HEK293 (cell line): Measurements from ENCODE around the gene TSKU.

ENCODE experiments used
- CTCF ChIA-PET: fragments of 350-600 bp; formaldehyde crosslinking; extraction: SDS; loops from one replicate; lab custom pipeline; 2021; ENCODE audit warnings: antibody characterized with exemption; lab: Yijun Ruan, JAX
- POLR2A ChIA-PET: fragments of 300-600 bp; formaldehyde crosslinking; extraction: SDS; loops from one replicate; lab custom pipeline; 2020; ENCODE audit warnings: antibody characterized with exemption, inconsistent platforms; lab: Yijun Ruan, JAX
- H3K27ac ChIP-seq: fragments of 200-500 bp; sonication (Bioruptor generic); 2 replicates; pipeline ENCODE4 v1.5.1; 2014; ENCODE audit warnings: low read depth, low read length, control low read depth, inconsistent platforms; ENCODE audit errors: extremely low read depth
- H3K36me3 ChIP-seq, 2 experiments: fragments of 200-500 bp in 1 of 2; sonication (Bioruptor generic) in 1 of 2; 1 replicate in 1 of 2; 2 replicates in 1 of 2; pipeline ENCODE4 v1.5.1; 2014 to 2017; ENCODE audit warnings: inconsistent platforms in 2 of 2, low read length in 2 of 2; ENCODE audit not compliant: control insufficient read depth in 2 of 2, insufficient read depth in 1 of 2
- H3K4me1 ChIP-seq: fragments of 200-500 bp; sonication (Bioruptor generic); 2 replicates; pipeline ENCODE4 v1.5.1; 2014; ENCODE audit warnings: mild to moderate bottlenecking, low read length, inconsistent platforms; ENCODE audit not compliant: control insufficient read depth, insufficient read depth
- H3K4me3 ChIP-seq: 2 replicates; pipeline ENCODE4 v1.5.1; 2011; ENCODE audit warnings: low read depth, mild to moderate bottlenecking, control low read depth, low read length, moderate library complexity
- H3K9me3 ChIP-seq: fragments of 200-500 bp; sonication (Bioruptor generic); 2 replicates; pipeline ENCODE4 v1.5.1; 2014; ENCODE audit warnings: low read depth, low read length, inconsistent platforms; ENCODE audit not compliant: control insufficient read depth, insufficient read depth
- HOXC10 ChIP-seq: sonication (generic); formaldehyde crosslinking; IDR thresholded peaks from 2 replicates; pipeline ENCODE4 v1.8.1; 2023; ENCODE audit warnings: mild to moderate bottlenecking, missing genetic modification reagents
- KLF17 ChIP-seq: fragments of 450-650 bp; formaldehyde crosslinking; IDR thresholded peaks from 2 replicates; pipeline ENCODE4 v1.5.1; 2016; ENCODE audit warnings: missing biosample characterization, missing genetic modification characterization
- ZBTB10 ChIP-seq: fragments of 450-650 bp; formaldehyde crosslinking; IDR thresholded peaks from 2 replicates; pipeline ENCODE4 v1.5.1; 2016; ENCODE audit warnings: missing biosample characterization, missing genetic modification characterization
- ZBTB8A ChIP-seq: fragments of 450-650 bp; formaldehyde crosslinking; IDR thresholded peaks from 2 replicates; pipeline ENCODE4 v1.5.1; 2016; ENCODE audit warnings: missing biosample characterization, missing genetic modification characterization
- ZFHX2 ChIP-seq: fragments of 450-650 bp; formaldehyde crosslinking; conservative IDR thresholded peaks from 2 replicates; pipeline ENCODE4 v1.5.1; 2016; ENCODE audit warnings: missing biosample characterization, missing genetic modification characterization
- ZFP37 ChIP-seq: fragments of 450-650 bp; formaldehyde crosslinking; IDR thresholded peaks from 2 replicates; pipeline ENCODE4 v1.5.1; 2016; ENCODE audit warnings: missing biosample characterization, missing genetic modification characterization
- ZNF112 ChIP-seq: fragments of 450-650 bp; formaldehyde crosslinking; IDR thresholded peaks from 2 replicates; pipeline ENCODE4 v1.5.0; 2017; ENCODE audit warnings: missing biosample characterization, missing genetic modification characterization
- ZNF138 ChIP-seq: fragments of 450-650 bp; formaldehyde crosslinking; IDR thresholded peaks from 2 replicates; pipeline ENCODE4 v1.5.1; 2016; ENCODE audit warnings: missing biosample characterization, missing genetic modification characterization, borderline replicate concordance
- ZNF175 ChIP-seq: fragments of 450-650 bp; formaldehyde crosslinking; IDR thresholded peaks from 2 replicates; pipeline ENCODE4 v1.5.1; 2016; ENCODE audit warnings: missing biosample characterization, missing genetic modification characterization
- ZNF202 ChIP-seq: fragments of 450-650 bp; formaldehyde crosslinking; IDR thresholded peaks from 2 replicates; pipeline ENCODE4 v1.5.1; 2016; ENCODE audit warnings: missing biosample characterization, missing genetic modification characterization, borderline replicate concordance
- ZNF221 ChIP-seq: fragments of 450-650 bp; formaldehyde crosslinking; IDR thresholded peaks from 2 replicates; pipeline ENCODE4 v1.5.1; 2017; ENCODE audit warnings: missing biosample characterization, missing genetic modification characterization, borderline replicate concordance
- ZNF223 ChIP-seq: fragments of 450-650 bp; formaldehyde crosslinking; IDR thresholded peaks from 2 replicates; pipeline ENCODE4 v1.5.1; 2016; ENCODE audit warnings: missing biosample characterization, missing genetic modification characterization
- ZNF266 ChIP-seq: fragments of 450-650 bp; formaldehyde crosslinking; IDR thresholded peaks from 2 replicates; pipeline ENCODE4 v1.5.1; 2016; ENCODE audit warnings: missing biosample characterization, missing genetic modification characterization, low read depth
- ZNF274 ChIP-seq, 2 experiments: fragments of 200-500 bp in 1 of 2; fragments of 450-650 bp in 1 of 2; sonication (Bioruptor generic) in 1 of 2; formaldehyde crosslinking in 1 of 2; IDR thresholded peaks; 2 replicates each; pipeline versions ENCODE4 v1.5.1 to v1.6.1; 2014 to 2016; ENCODE audit warnings: borderline replicate concordance in 1 of 2, inconsistent platforms in 1 of 2, low read length in 1 of 2, missing biosample characterization in 1 of 2, missing genetic modification characterization in 1 of 2
- ZNF280D ChIP-seq: fragments of 450-650 bp; formaldehyde crosslinking; IDR thresholded peaks from 2 replicates; pipeline ENCODE4 v1.5.1; 2016; ENCODE audit warnings: missing biosample characterization, missing genetic modification characterization
- ZNF311 ChIP-seq: fragments of 450-650 bp; formaldehyde crosslinking; IDR thresholded peaks from 2 replicates; pipeline ENCODE4 v1.5.1; 2017; ENCODE audit warnings: missing biosample characterization, missing genetic modification characterization, borderline replicate concordance
- ZNF335 ChIP-seq: fragments of 450-650 bp; formaldehyde crosslinking; conservative IDR thresholded peaks from 2 replicates; pipeline ENCODE4 v1.5.1; 2016; ENCODE audit warnings: missing biosample characterization, missing genetic modification characterization
- ZNF354C ChIP-seq: fragments of 450-650 bp; formaldehyde crosslinking; IDR thresholded peaks from 2 replicates; pipeline ENCODE4 v1.5.1; 2016; ENCODE audit warnings: missing biosample characterization, missing genetic modification characterization, low read depth, borderline replicate concordance
- ZNF37A ChIP-seq: fragments of 450-650 bp; IDR thresholded peaks from 2 replicates; pipeline ENCODE4 v1.5.1; 2018; ENCODE audit warnings: missing biosample characterization, missing genetic modification characterization
- ZNF433 ChIP-seq: fragments of 450-650 bp; formaldehyde crosslinking; IDR thresholded peaks from 2 replicates; pipeline ENCODE4 v1.5.1; 2016; ENCODE audit warnings: missing biosample characterization, missing genetic modification characterization, low read depth
- ZNF514 ChIP-seq: fragments of 450-650 bp; formaldehyde crosslinking; IDR thresholded peaks from 2 replicates; pipeline ENCODE4 v1.5.1; 2016; ENCODE audit warnings: missing biosample characterization, missing genetic modification characterization
- ZNF521 ChIP-seq: fragments of 450-650 bp; formaldehyde crosslinking; IDR thresholded peaks from 2 replicates; pipeline ENCODE4 v1.5.1; 2017; ENCODE audit warnings: missing biosample characterization, mild to moderate bottlenecking, missing genetic modification characterization
- ZNF571 ChIP-seq: fragments of 450-650 bp; formaldehyde crosslinking; IDR thresholded peaks from 2 replicates; pipeline ENCODE4 v1.5.0; 2017; ENCODE audit warnings: missing biosample characterization, missing genetic modification characterization
- ZNF645 ChIP-seq: fragments of 450-650 bp; formaldehyde crosslinking; IDR thresholded peaks from 2 replicates; pipeline ENCODE4; 2016; ENCODE audit warnings: missing biosample characterization, missing genetic modification characterization
- ZNF654 ChIP-seq: fragments of 450-650 bp; formaldehyde crosslinking; IDR thresholded peaks from 2 replicates; pipeline ENCODE4 v1.5.1; 2016; ENCODE audit warnings: low read depth, missing biosample characterization, missing genetic modification characterization
- ZNF670 ChIP-seq: fragments of 450-650 bp; formaldehyde crosslinking; IDR thresholded peaks from 2 replicates; pipeline ENCODE4 v1.5.1; 2016; ENCODE audit warnings: missing biosample characterization, missing genetic modification characterization, low read depth
- ZNF777 ChIP-seq: fragments of 450-650 bp; formaldehyde crosslinking; IDR thresholded peaks from 2 replicates; pipeline ENCODE4 v1.5.1; 2017; ENCODE audit warnings: missing biosample characterization, missing genetic modification characterization, borderline replicate concordance

TSKU gene

GRCh38 chr11:76759092-76759491 lies 24.1 kb upstream of the TSKU start:
- Histone ChIP-seq H3K4me1 (no peaks in the 10 kb centered on the region), H3K9me3 (no peaks in the 10 kb centered on the region), H3K36me3 (no peaks in the 10 kb centered on the region), H3K4me3 (no peak overlapping the region), H3K27ac (no peak overlapping the region)
- CTCF ChIA-PET: interaction anchor here (1.0 kb wide), 1 partner anchor 160 kb away, joined by 3 read pairs; no protein-coding TSS in a partner anchor
- TF ChIP-seq ZNF311 (tag by site-specific recombination) (no peak), ZNF37A (tag by site-specific recombination) (no peak), ZBTB10 (tag by site-specific recombination) (no peak), ZNF223 (tag by site-specific recombination) (no peak), KLF17 (tag by site-specific recombination) (no peak), ZNF645 (tag by site-specific recombination) (no peak), ZNF433 (tag by site-specific recombination) (no peak), ZNF266 (no peak), ZNF112 (tag by site-specific recombination) (no peak), ZNF175 (no peak), ZNF654 (tag by site-specific recombination) (no peak), ZNF514 (tag by site-specific recombination) (no peak), ZNF521 (tag by site-specific recombination) (no peak), ZNF280D (tag by site-specific recombination) (no peak)
- POLR2A ChIA-PET: interaction anchor here (1.0 kb wide), 1 partner anchor 26 kb away, joined by 3 read pairs; no protein-coding TSS in a partner anchor

- H3K4me1 ChIP-seq: no peaks in the 10 kb centered on the region
- no peaks in the 10 kb centered on the region for H3K36me3 ChIP-seq
- CTCF ChIA-PET: interaction anchor here (0.6 kb wide), 1 partner anchor 17 kb away, joined by 3 read pairs; no protein-coding TSS in a partner anchor
- H3K27ac ChIP-seq: no peak overlapping the region
- POLR2A ChIA-PET: interaction anchor here (1.0 kb wide), 1 partner anchor 25 kb away, joined by 3 read pairs; no protein-coding TSS in a partner anchor
- H3K4me3 ChIP-seq: no peak overlapping the region
- H3K9me3 ChIP-seq: no peaks in the 10 kb centered on the region
- TF ChIP-seq ZNF37A (tag by site-specific recombination) (no peak), ZNF571 (tag by site-specific recombination) (no peak), ZNF311 (tag by site-specific recombination) (no peak), ZFHX2 (tag by site-specific recombination) (no peak), ZNF274 (IDR thresholded peaks at IDR 0.05; ENCODE audit: low read length) (no peak), ZNF274 (tag by site-specific recombination; IDR thresholded peaks at IDR 0.05; ENCODE audit: borderline replicate concordance) (no peak), HOXC10 (CRISPR knock-in tag) (no peak), ZFP37 (tag by site-specific recombination) (no peak), ZNF335 (tag by site-specific recombination) (no peak), ZNF354C (no peak), ZNF777 (no peak), ZNF202 (tag by site-specific recombination) (no peak), ZNF221 (tag by site-specific recombination) (no peak), ZBTB8A (tag by site-specific recombination) (no peak), ZNF138 (tag by site-specific recombination) (no peak), ZNF670 (no peak)
These were observed 23.6 kb upstream of the TSKU start for GRCh38 chr11:76759517-76759916.
